Measurements from ENCODE around the gene USP35. TPM values are rescaled to one million over a fixed set of nuclear protein-coding genes. Genes with fewer than 3 reads are reported as not detected.

USP35 gene
- total and polyA plus RNA-seq, 2 experiments from 2014 or later: 2.7 to 7.0 TPM

DNA sequence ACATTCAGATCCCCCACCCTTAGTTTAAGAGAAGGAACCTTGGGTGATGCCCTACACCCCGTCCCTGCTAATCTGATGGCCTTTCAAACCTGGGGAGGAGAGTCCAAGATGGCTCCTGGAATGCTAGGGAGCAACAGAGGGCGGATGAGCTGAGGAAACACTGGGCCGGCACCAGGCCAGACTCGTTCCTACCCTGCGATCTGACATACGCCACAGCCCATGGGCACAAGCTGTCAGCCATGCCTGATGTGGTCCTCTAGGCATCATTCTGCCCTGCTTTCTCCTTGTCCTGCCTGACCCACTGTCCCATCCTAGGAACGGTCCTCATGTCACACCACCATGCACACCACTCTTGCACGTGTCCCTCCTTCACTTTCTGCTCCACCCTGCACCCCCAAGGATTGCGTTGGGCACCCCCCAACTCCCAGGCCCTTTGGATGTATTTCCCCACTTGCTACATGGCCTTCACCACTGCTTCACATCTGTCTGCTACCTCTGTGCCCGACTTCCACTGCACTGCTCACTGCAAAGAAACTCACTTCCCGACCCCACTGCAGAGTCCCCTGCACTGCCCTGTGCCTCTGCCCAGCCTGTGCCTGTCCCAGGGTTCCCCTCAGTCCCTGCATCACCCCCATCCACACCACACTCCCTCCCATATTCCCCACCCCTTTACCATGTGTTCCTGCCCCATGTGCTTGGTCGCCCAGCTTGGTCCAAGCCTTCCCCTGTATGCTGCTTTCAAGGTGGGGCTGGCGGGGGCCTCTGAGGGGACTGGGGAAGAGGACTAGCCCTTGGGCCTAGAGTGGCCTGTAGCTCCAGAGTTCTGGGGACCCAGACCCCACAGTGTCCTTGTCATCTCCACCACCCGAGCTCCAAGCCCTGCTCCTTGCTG, 29.2 kb downstream of the USP35 start:
- H2AFZ ChIP-seq: no peak overlapping the region
- H3K27ac ChIP-seq: no peak overlapping the region
- no peaks in the 10 kb centered on the region for H3K9me3 ChIP-seq (ENCODE audit: low read depth)
- TF ChIP-seq EZH2 (IDR thresholded peaks at IDR 0.05; ENCODE audit: insufficient read depth, poor library complexity, severe bottlenecking) (no peak), EZH2phosphoT487 (IDR thresholded peaks at IDR 0.05; ENCODE audit: insufficient read depth, low read depth) (no peak)
- WGBS, 2 experiments (ENCODE audit: low coverage in 1 of 2, low lambda C conversion rate in 2 of 2, missing lambda C conversion rate in 2 of 2): 89 to 92% methylated on average over 14 of the region's 14 CpGs
- H3K4me3 ChIP-seq: no peak overlapping the region
- H3K79me2 ChIP-seq (ENCODE audit: insufficient read depth): peaks cover 9% of the 10 kb centered on the region; the same call in 1 of the 2 replicates
- no peak for DNase-seq
- H3K9me2 ChIP-seq (ENCODE audit: insufficient read depth): no peaks in the 10 kb centered on the region
- no peak overlapping the region for H3K9ac ChIP-seq
- no peak overlapping the region for H3K4me2 ChIP-seq (ENCODE audit: unreplicated experiment)
- peaks cover 5% of the 10 kb centered on the region for H3K4me1 ChIP-seq (ENCODE audit: insufficient read depth)
- H4K20me1 ChIP-seq (ENCODE audit: insufficient read depth): no peaks in the 10 kb centered on the region
- 0 out of 2 replicates have a peak, but pooled peaks cover 7% of the 10 kb centered on the region for H3F3A ChIP-seq (ENCODE audit: insufficient read depth)
- in situ Hi-C loops (cut with MboI): no loop called here
- 0 out of 2 replicates have a peak, but pooled peaks cover 5% of the 10 kb centered on the region for H3K36me3 ChIP-seq (ENCODE audit: low read depth)
- no peaks in the 10 kb centered on the region for H3K27me3 ChIP-seq (replicated peaks; ENCODE audit: insufficient read depth)

DNA sequence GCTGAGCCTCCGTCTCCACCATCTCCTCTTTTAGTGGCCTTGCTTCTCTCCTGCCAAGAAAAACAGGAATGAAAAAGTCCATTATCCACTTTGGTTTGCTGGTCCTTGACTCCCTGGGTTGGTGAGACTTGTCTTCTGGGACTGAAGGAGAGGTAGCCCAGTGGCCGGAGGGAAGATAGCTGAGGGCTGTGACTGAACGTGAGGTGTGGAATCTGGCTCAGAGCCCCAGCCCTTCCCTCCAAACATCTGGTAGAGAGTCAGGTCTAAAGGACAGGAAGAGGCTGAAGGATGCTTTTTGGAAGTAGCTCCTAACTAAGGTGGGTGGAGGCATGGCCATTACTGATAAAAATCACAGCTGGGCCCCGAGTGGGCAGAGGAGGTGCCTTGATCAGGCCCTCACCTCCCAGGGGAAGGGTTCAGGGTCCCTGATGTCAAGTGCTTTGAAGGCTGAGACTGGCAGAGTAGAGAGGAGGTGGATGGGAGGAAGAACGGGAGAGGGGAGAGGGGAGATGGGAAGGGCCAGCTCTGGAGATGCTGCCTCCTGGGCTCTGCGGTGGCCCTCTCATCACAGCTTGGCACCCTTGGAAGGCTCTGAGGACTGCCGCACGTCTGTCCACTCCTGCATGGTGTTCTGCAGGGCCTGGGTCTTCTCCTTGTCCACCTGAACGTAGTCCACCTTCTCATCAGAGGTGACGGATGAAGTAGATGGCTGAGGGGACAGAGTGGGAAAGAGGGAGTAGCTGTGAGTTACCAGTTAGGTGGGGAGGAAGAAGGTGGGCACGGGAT, 30.2 kb downstream of the USP35 start:
- Histone ChIP-seq H3K27ac (no peak overlapping the region), H3K9ac (no peak overlapping the region), H3K9me3 (ENCODE audit: low read depth) (no peaks in the 10 kb centered on the region), H2AFZ (no peak overlapping the region), H3K9me2 (ENCODE audit: insufficient read depth) (no peaks in the 10 kb centered on the region), H4K20me1 (ENCODE audit: insufficient read depth) (no peaks in the 10 kb centered on the region), H3K4me3 (no peak overlapping the region), H3K4me1 (ENCODE audit: insufficient read depth) (no peaks in the 10 kb centered on the region), H3K27me3 (replicated peaks; ENCODE audit: insufficient read depth) (no peaks in the 10 kb centered on the region), H3F3A (ENCODE audit: insufficient read depth) (no peaks in the 10 kb centered on the region), H3K79me2 (ENCODE audit: insufficient read depth) (no peaks in the 10 kb centered on the region), H3K36me3 (ENCODE audit: low read depth) (0 out of 2 replicates have a peak, but pooled peaks cover 5% of the 10 kb centered on the region), H3K4me2 (ENCODE audit: unreplicated experiment) (no peak overlapping the region)
- WGBS, 2 experiments (ENCODE audit: low coverage in 1 of 2, low lambda C conversion rate in 2 of 2, missing lambda C conversion rate in 2 of 2): 72 to 81% methylated on average over 10 to 11 of the region's 11 CpGs
- no peak for TF ChIP-seq EZH2 (IDR thresholded peaks at IDR 0.05; ENCODE audit: insufficient read depth, poor library complexity, severe bottlenecking)
- no peak for TF ChIP-seq EZH2phosphoT487 (IDR thresholded peaks at IDR 0.05; ENCODE audit: insufficient read depth, low read depth)
- no peak for DNase-seq
- in situ Hi-C loops (cut with MboI): no loop called here

DNA sequence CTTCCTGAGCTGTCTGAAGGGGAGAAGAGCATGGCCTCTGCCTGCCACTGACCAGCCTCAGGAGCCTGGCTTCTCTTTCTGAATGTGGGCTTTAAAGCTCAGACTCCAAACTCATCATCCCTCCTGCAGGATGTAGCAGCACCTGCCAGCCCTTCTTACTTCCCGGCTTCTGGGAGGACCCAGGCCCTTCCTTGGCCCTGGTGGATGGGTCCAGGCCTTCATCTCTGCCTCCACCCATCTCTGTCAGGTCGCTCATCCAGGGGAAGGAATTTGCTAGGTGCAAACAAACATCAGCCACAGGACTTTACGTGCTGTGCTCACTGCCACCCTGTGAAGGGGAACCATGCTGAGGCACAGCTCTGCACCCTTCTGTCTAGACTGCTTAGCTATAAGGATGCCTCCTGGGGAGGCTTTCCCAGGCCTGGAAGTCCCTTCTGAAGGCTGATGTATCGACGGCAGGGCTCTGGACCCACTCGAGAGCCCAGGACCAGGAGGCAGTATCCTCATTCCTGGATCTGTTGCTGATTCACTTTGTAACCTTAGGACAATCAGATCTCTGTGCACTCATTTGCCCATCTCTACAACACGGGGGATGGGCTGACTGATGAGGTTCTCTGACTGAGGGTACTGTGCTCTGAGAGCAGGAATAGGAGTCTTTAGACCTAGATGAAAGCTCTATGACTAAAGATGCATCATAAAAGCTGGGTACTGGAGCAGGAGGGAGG, 30.9 kb downstream of the USP35 start:
- Histone ChIP-seq H3K9ac (no peak overlapping the region), H3K9me3 (ENCODE audit: low read depth) (no peaks in the 10 kb centered on the region), H3F3A (ENCODE audit: insufficient read depth) (no peaks in the 10 kb centered on the region), H3K9me2 (ENCODE audit: insufficient read depth) (no peaks in the 10 kb centered on the region), H2AFZ (no peak overlapping the region), H3K36me3 (ENCODE audit: low read depth) (0 out of 2 replicates have a peak, but pooled peaks cover 5% of the 10 kb centered on the region), H3K27me3 (replicated peaks; ENCODE audit: insufficient read depth) (no peaks in the 10 kb centered on the region), H3K27ac (no peak overlapping the region), H4K20me1 (ENCODE audit: insufficient read depth) (no peaks in the 10 kb centered on the region), H3K4me2 (ENCODE audit: unreplicated experiment) (no peak overlapping the region), H3K4me1 (ENCODE audit: insufficient read depth) (no peaks in the 10 kb centered on the region), H3K4me3 (no peak overlapping the region), H3K79me2 (ENCODE audit: insufficient read depth) (no peaks in the 10 kb centered on the region)
- in situ Hi-C loops (cut with MboI): loop anchor here (10.0 kb wide), 1 partner anchor 345 kb away; no protein-coding TSS in a partner anchor
- TF ChIP-seq EZH2phosphoT487 (IDR thresholded peaks at IDR 0.05; ENCODE audit: insufficient read depth, low read depth) (no peak), EZH2 (IDR thresholded peaks at IDR 0.05; ENCODE audit: insufficient read depth, poor library complexity, severe bottlenecking) (no peak)
- WGBS, 2 experiments (ENCODE audit: low coverage in 1 of 2, low lambda C conversion rate in 2 of 2, missing lambda C conversion rate in 2 of 2): 95 to 96% methylated on average over 7 of the region's 7 CpGs
- DNase-seq: peak; percentile 4
